Measurements from ENCODE around the gene SLC26A9. TPM values are rescaled to one million over a fixed set of nuclear protein-coding genes. Genes with fewer than 3 reads are reported as not detected.

SLC26A9 gene
- total RNA-seq, 1 donor from 2014 or later: not detected

DNA sequence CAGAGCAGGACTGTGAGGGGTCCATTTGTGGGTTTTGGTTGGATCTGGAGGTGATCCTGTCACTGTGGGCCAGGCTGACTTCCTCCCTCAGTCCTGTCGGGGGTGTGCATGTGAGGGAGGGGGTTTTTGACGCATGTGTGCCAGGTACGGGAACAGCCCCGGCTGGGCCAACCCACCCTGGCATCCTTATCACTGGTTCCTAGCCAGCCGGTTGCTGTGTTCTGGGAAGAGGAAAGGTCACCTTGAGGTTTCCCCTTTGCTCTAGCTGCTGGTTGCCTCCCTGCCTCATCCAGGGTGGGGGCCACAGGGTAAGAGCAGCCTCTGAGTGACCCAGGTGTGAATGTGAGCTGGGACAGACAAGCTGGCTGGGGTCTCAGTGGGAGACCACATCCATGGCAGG lies 2.5 kb downstream of the SLC26A9 start:
- TF ChIP-seq CTCF (IDR thresholded peaks at IDR 0.05): no peak
- Mint-ChIP-seq H3K4me1 (ENCODE audit: low read depth) (peaks cover 8% of the 10 kb centered on the region), H3K27ac (ENCODE audit: unreplicated experiment) (no peak overlapping the region), H3K27me3 (ENCODE audit: low read depth) (peaks cover 37% of the 10 kb centered on the region), H3K36me3 (ENCODE audit: low read depth) (no peaks in the 10 kb centered on the region), H3K9me3 (ENCODE audit: low read depth) (no peaks in the 10 kb centered on the region), H3K4me3 (ENCODE audit: unreplicated experiment) (no peak overlapping the region)
- DNase-seq (ENCODE audit: low spot score): no peak

DNA sequence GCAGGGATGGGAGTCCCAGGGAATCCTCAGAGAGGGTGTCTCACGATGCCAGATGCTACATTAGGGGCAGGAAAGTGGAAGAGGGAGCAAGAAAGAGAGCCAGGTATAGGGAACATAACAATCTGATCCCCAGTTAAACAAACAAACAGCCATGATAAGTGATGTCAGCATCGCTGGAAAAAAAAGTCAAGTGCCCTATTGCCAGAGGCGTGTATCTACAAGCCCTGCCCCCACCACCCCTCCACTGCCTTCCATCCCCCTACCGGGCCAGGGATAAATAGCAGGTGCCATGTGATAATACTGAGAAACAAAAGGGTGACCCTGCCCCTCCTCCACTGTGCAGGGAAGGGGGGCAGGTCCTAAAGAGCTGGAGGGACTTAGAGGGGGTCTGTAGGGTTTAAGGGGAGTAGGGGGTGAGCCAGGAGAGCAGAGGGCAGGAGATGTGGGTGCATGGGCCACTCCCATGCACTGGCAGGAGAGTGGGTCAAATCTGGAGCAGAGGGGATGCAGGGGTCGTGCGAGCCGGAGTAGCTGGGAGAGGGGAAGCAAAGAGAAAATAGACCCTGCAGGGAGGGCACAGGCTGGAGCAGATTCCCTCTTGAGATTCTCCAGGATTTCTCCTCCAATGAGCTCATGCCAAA lies 3.4 kb downstream of the SLC26A9 start:
- no peak for TF ChIP-seq CTCF (IDR thresholded peaks at IDR 0.05)
- H3K9me3 Mint-ChIP-seq (ENCODE audit: low read depth): no peaks in the 10 kb centered on the region
- no peak overlapping the region for H3K27ac Mint-ChIP-seq (ENCODE audit: unreplicated experiment)
- no peak overlapping the region for H3K4me3 Mint-ChIP-seq (ENCODE audit: unreplicated experiment)
- no peaks in the 10 kb centered on the region for H3K36me3 Mint-ChIP-seq (ENCODE audit: low read depth)
- no peak for DNase-seq (ENCODE audit: low spot score)
- H3K27me3 Mint-ChIP-seq (ENCODE audit: low read depth): peaks cover 28% of the 10 kb centered on the region
- peaks cover 8% of the 10 kb centered on the region for H3K4me1 Mint-ChIP-seq (ENCODE audit: low read depth)

DNA sequence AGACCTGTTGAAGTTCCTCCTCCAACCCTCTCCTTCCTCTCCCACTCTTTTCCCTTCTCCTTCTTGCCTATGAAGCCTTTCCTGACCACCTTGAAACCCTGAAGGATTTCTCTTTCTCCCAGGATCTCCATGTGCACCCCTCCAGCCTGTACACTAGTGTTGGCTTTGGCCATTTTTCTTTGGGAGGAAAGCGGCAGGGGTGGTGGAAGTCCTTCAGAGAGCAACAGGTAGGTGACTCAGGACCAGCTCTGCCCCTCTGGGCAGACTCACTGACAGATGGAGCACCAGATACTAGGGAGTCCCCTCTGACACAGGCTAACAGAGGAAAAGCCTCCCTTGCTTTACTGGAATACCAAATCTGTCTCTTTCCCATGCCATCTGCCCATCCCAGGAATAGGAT lies 4.6 kb downstream of the SLC26A9 start:
- Mint-ChIP-seq H3K27ac (ENCODE audit: unreplicated experiment) (no peak overlapping the region), H3K36me3 (ENCODE audit: low read depth) (no peaks in the 10 kb centered on the region), H3K9me3 (ENCODE audit: low read depth) (no peaks in the 10 kb centered on the region), H3K4me1 (ENCODE audit: low read depth) (peaks cover 13% of the 10 kb centered on the region), H3K4me3 (ENCODE audit: unreplicated experiment) (no peak overlapping the region), H3K27me3 (ENCODE audit: low read depth) (peaks cover 18% of the 10 kb centered on the region)
- TF ChIP-seq CTCF (IDR thresholded peaks at IDR 0.05): no peak
- DNase-seq (ENCODE audit: low spot score): no peak

DNA sequence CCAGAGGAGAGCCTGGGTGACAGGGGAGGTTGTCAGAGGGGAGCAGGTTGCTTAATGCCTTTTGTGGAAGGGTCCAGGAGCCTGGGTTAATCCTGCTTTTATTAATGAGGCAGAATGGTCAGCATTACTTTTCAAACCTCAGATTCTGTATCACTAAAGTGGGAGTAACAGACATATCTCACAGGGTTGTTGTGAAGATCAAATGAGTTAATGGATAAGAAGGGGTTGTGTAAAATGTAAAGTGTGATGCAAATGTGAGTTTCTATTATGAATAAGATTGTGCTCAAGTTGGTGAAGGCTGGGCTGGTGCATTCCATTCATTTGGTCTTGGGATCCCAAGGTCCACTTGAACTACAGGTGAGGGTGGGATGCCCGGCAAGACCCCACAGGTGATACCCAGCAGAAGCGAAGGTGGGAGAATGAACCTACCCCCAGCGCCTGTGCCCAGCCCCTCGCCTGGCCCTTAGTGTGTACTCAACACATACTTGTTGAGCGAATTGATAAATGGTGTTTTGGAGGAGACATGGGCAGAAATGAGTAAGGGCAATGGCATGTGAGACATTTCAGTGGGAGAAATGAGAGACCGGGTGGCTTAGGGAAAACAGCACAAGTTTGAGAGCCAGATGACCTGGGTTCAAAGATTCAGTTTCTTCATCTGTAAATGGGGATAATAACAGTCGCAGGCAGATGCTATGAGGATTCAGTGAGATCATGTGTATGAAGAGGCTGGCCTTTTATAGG lies 6.2 kb downstream of the SLC26A9 start:
- Mint-ChIP-seq H3K9me3 (ENCODE audit: low read depth) (no peaks in the 10 kb centered on the region), H3K4me1 (ENCODE audit: low read depth) (peaks cover 15% of the 10 kb centered on the region), H3K27ac (ENCODE audit: unreplicated experiment) (no peak overlapping the region), H3K27me3 (ENCODE audit: low read depth) (peaks cover 8% of the 10 kb centered on the region), H3K4me3 (ENCODE audit: unreplicated experiment) (no peak overlapping the region), H3K36me3 (ENCODE audit: low read depth) (no peaks in the 10 kb centered on the region)
- TF ChIP-seq CTCF (IDR thresholded peaks at IDR 0.05): no peak
- DNase-seq (ENCODE audit: low spot score): no peak

GRCh38 chr1:205936311-205936710 lies 6.9 kb downstream of the SLC26A9 start:
- TF ChIP-seq CTCF (IDR thresholded peaks at IDR 0.05): no peak
- Mint-ChIP-seq H3K4me3 (ENCODE audit: unreplicated experiment) (no peak overlapping the region), H3K27me3 (ENCODE audit: low read depth) (peaks cover 8% of the 10 kb centered on the region), H3K4me1 (ENCODE audit: low read depth) (peaks cover 15% of the 10 kb centered on the region), H3K36me3 (ENCODE audit: low read depth) (no peaks in the 10 kb centered on the region), H3K9me3 (ENCODE audit: low read depth) (no peaks in the 10 kb centered on the region), H3K27ac (ENCODE audit: unreplicated experiment) (no peak overlapping the region)
- DNase-seq (ENCODE audit: low spot score): no peak
